Endodermal cell (in vitro differentiated cells): Measurements from ENCODE around the gene METTL27. TPM values are rescaled to one million over a fixed set of nuclear protein-coding genes. Genes with fewer than 3 reads are reported as not detected.

Source experiments
- DNase-seq: peaks from one replicate; pipeline ENCODE4 v3.0.0-alpha.2; 2017
- H3K27ac ChIP-seq: 2 replicates; pipeline ENCODE4 v1.5.1; 2013; ENCODE audit warnings: mild to moderate bottlenecking, low read depth, low read length, moderate library complexity
- H3K27me3 ChIP-seq: 2 replicates; pipeline ENCODE4 v1.6.1; 2013; ENCODE audit warnings: mild to moderate bottlenecking, low read length, moderate library complexity; ENCODE audit not compliant: insufficient read depth, control insufficient read depth, poor library complexity, severe bottlenecking
- H3K36me3 ChIP-seq: 2 replicates; pipeline ENCODE4 v1.7.0; 2013; ENCODE audit warnings: mild to moderate bottlenecking, low read length, moderate library complexity; ENCODE audit not compliant: control insufficient read depth, insufficient read depth
- H3K4me1 ChIP-seq: one replicate; pipeline ENCODE4 v1.7.0; 2013; ENCODE audit warnings: low read length; ENCODE audit not compliant: control insufficient read depth, insufficient read depth
- H3K4me3 ChIP-seq: 2 replicates; pipeline ENCODE4 v1.5.1; 2013; ENCODE audit warnings: mild to moderate bottlenecking, low read length, moderate library complexity
- H3K9ac ChIP-seq: 2 replicates; pipeline ENCODE4 v1.6.1; 2013; ENCODE audit warnings: mild to moderate bottlenecking, low read length, moderate library complexity; ENCODE audit not compliant: poor library complexity, severe bottlenecking; ENCODE audit errors: extremely low read depth
- H3K9me3 ChIP-seq: 2 replicates; pipeline ENCODE4 v1.6.1; 2013; ENCODE audit warnings: mild to moderate bottlenecking, low read length, moderate library complexity; ENCODE audit not compliant: control insufficient read depth
- H3K27ac Mint-ChIP-seq: 2 replicates; pipeline ENCODE4 v1.8.0; 2020; ENCODE audit warnings: mixed read lengths
- H3K27me3 Mint-ChIP-seq: 2 replicates; pipeline ENCODE4 v1.8.0; 2021; ENCODE audit warnings: mild to moderate bottlenecking, mixed read lengths; ENCODE audit not compliant: insufficient read depth
- H3K36me3 Mint-ChIP-seq: 2 replicates; pipeline ENCODE4 v1.8.0; 2020; ENCODE audit warnings: low read depth, mixed read lengths
- H3K4me1 Mint-ChIP-seq: 2 replicates; pipeline ENCODE4 v1.8.0; 2020; ENCODE audit warnings: mixed read lengths
- H3K4me3 Mint-ChIP-seq: 2 replicates; pipeline ENCODE4 v1.8.0; 2020; ENCODE audit warnings: mild to moderate bottlenecking, moderate library complexity, mixed read lengths
- H3K9me3 Mint-ChIP-seq: 2 replicates; pipeline ENCODE4 v1.8.0; 2020; ENCODE audit warnings: mild to moderate bottlenecking, mixed read lengths
- CTCF ChIP-seq: fragments of 200-600 bp; sonication (generic); conservative IDR thresholded peaks from 2 replicates; pipeline ENCODE4 v1.5.0; 2021; ENCODE audit warnings: antibody characterized with exemption, mild to moderate bottlenecking
- WGBS, 2 experiments: methylation state at CpG; one replicate each; pipeline versions ENCODE4 v1.1.5 to v1.1.7; 2013; ENCODE audit warnings: missing lambda C conversion rate in 2 of 2, mixed read lengths in 1 of 2; ENCODE audit not compliant: insufficient coverage in 1 of 2, insufficient read length in 1 of 2; 5-methylcytosine and 5-hydroxymethylcytosine counted together
- total RNA-seq, 2 donors: library from RNA; stranded (reverse); fragmentation: NEBNext Ultra II Directional in 1 of 2; extraction: Animal tissue kit (Norgen Biotek cat#: 25700) in 1 of 2; gene quantifications; 2 replicates in 1 of 2; 3 replicates in 1 of 2; pipeline ENCODE4 v1.2.1, GENCODE V29; 2021

METTL27 gene
- total RNA-seq, 2 donors from 2014 or later, result 20.9 to 22.2 TPM

GRCh38 chr7:73812996-73813395, 29.3 kb downstream of the METTL27 start:
- Histone ChIP-seq H3K9ac (no peak overlapping the region), H3K4me1 (no peaks in the 10 kb centered on the region), H3K36me3 (no peaks in the 10 kb centered on the region), H3K4me3 (no peak overlapping the region), H3K9me3 (no peaks in the 10 kb centered on the region), H3K27ac (no peak overlapping the region), H3K27me3 (no peaks in the 10 kb centered on the region)
- TF ChIP-seq CTCF, result no peak
- Mint-ChIP-seq H3K27me3 (peaks cover 2% of the 10 kb centered on the region), H3K9me3 (no peaks in the 10 kb centered on the region), H3K27ac (no peak overlapping the region), H3K36me3 (no peaks in the 10 kb centered on the region), H3K4me3 (no peak overlapping the region), H3K4me1 (no peaks in the 10 kb centered on the region)
- WGBS, 2 experiments, result 83 to 92% methylated on average over 2 to 3 of the region's 3 CpGs
- DNase-seq, result no peak

- Mint-ChIP-seq H3K27me3 (peaks cover 2% of the 10 kb centered on the region), H3K27ac (no peak overlapping the region), H3K9me3 (no peaks in the 10 kb centered on the region), H3K36me3 (no peaks in the 10 kb centered on the region), H3K4me1 (no peaks in the 10 kb centered on the region), H3K4me3 (no peak overlapping the region)
- WGBS, 2 experiments, result 3 to 8% methylated on average over 7 to 10 of the region's 11 CpGs
- Histone ChIP-seq H3K36me3 (no peaks in the 10 kb centered on the region), H3K9me3 (no peaks in the 10 kb centered on the region), H3K4me3 (no peak overlapping the region), H3K27me3 (no peaks in the 10 kb centered on the region), H3K27ac (no peak overlapping the region), H3K4me1 (no peaks in the 10 kb centered on the region), H3K9ac (no peak overlapping the region)
- peak; percentile 96 for DNase-seq
- TF ChIP-seq CTCF, result peak; percentile 88
Measured at GRCh38 chr7:73811760-73812168, 30.6 kb downstream of the METTL27 start.

- H3K27me3 Mint-ChIP-seq, result peaks cover 2% of the 10 kb centered on the region
- no peaks in the 10 kb centered on the region for H3K36me3 Mint-ChIP-seq
- H3K4me1 ChIP-seq, result no peaks in the 10 kb centered on the region
- H3K9me3 Mint-ChIP-seq, result no peaks in the 10 kb centered on the region
- no peak overlapping the region for H3K27ac ChIP-seq
- no peaks in the 10 kb centered on the region for H3K4me1 Mint-ChIP-seq
- no peaks in the 10 kb centered on the region for H3K9me3 ChIP-seq
- H3K27ac Mint-ChIP-seq, result no peak overlapping the region
- DNase-seq, result peak; percentile 70
- no peaks in the 10 kb centered on the region for H3K27me3 ChIP-seq
- H3K4me3 ChIP-seq, result no peak overlapping the region
- 62 to 85% methylated on average over 3 to 4 of the region's 4 CpGs for WGBS, 2 experiments
- no peaks in the 10 kb centered on the region for H3K36me3 ChIP-seq
- no peak overlapping the region for H3K4me3 Mint-ChIP-seq
- no peak overlapping the region for H3K9ac ChIP-seq
- TF ChIP-seq CTCF, result peak; percentile 52
Measured at GRCh38 chr7:73810998-73811360, 31.3 kb downstream of the METTL27 start.
